ENCODE measurements around the gene NUP43.
"Not testable (repeated sequence)": the region's sequence is repeated elsewhere in the genome, so short reads cannot be mapped to it uniquely, and the experiment has no call there.

Gene NUP43

DNA sequence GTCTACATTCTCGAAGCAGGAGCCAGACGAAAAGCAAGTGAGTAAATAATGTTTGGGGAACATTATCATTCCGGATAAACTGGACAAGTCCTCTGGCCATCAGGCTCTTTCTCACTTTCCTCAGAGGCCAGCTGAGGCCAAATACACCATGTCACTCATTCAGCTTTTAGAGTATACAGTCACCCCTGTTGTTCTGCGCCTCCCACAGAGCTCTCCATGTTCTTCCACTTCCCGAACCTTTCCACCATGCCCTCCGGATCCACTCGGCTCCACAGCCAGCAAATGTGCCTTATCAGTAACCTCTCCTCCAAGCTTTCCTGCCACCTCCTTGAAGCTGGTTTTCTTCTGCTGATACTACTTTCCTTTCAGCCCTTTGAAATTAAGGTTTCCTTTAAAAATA lies 60.1 kb downstream of the NUP43 start:
- DNase-seq, result no peak

DNA sequence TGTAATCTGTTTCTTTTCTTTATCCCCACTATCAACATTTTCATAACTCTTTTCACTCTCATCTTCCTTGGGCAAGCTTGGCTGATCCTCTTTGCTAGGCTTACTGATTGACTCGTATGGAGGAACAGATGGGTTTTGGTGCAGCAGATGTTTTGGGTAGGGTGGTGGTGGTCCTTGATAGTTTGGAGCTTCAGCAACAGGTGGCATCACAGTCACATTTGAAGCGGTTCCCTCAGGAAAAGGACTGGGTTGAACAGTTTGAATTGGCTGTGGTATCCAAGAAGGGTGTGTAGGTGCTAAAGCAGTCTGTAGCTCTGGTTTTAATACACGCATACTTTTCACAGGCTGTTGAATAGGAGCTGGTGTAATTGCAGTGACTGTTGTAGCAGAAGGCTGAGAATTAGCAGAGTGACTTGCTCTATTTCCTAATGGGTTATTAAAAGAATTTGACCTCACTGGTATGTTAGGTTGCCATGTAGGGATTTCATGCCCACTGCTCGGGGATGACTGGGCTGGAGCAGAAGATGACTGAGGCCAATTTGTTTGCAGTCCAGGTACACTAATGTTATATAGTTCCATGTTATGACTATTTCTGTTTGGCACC lies 63.0 kb downstream of the NUP43 start:
- no peak for DNase-seq

GRCh38 chr6:149681845-149682244 lies 64.5 kb downstream of the NUP43 start:
- DNase-seq, result not testable (repeated sequence)

DNA sequence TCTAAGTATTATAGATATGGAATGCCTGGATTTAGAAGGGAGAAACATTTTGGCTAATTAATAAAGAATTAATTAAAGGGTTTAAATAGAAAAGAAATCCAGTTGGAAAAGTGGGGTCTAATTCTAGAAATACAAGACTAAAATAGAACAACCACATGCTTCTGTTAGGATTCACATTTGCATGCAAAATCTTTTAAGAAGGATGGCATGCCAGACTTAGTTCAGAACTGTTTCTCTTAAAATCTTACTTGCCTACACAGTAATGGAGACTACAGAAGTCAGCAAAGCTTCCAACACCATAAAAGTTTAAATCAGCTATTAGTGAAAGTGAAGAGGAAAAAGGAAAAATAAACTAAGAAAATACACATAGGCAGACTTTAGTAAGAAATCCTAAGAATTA lies 65.1 kb downstream of the NUP43 start:
- DNase-seq, result no peak

- DNase-seq, result no peak
Observed at GRCh38 chr6:149680503-149680902, 65.8 kb downstream of the NUP43 start.
